ENCODE measurements around the gene FBXL14. TPM values are rescaled to one million over a fixed set of nuclear protein-coding genes. Genes with fewer than 3 reads are reported as not detected.

The FBXL14 gene
- total and polyA plus RNA-seq, 8 donors = 7.5 to 15.5 (median 10.6) TPM

GRCh38 chr12:1529228-1529861, 65.0 kb downstream of the FBXL14 start:
- Histone ChIP-seq H3K27ac (no peak overlapping the region), H3K4me3 (peak overlapping the region in 1 of 2 donors; percentile 32), H3K27me3 (peaks cover 26 to 98% of the 10 kb centered on the region in 2 donors), H3K36me3 (no peaks in the 10 kb centered on the region), H3K9me3 (no peaks in the 10 kb centered on the region), H3K4me1 (peaks cover 0 to 34% of the 10 kb centered on the region in 2 donors)
- no peak for ATAC-seq
- DNase-seq = no peak
- intact Hi-C loops (cut with DNase I) = no loop called here
- no peak for TF ChIP-seq CTCF (IDR thresholded peaks at IDR 0.05)

- no peak overlapping the region for H3K27ac ChIP-seq
- no peak for TF ChIP-seq CTCF (IDR thresholded peaks at IDR 0.05)
- peaks cover 26 to 98% of the 10 kb centered on the region in 2 donors for H3K27me3 ChIP-seq
- DNase-seq (no peak), ATAC-seq (no peak)
- no peaks in the 10 kb centered on the region for H3K9me3 ChIP-seq
- intact Hi-C loops (cut with DNase I) = no loop called here
- no peak overlapping the region for H3K4me3 ChIP-seq
- no peaks in the 10 kb centered on the region for H3K36me3 ChIP-seq
- H3K4me1 ChIP-seq = peaks cover 0 to 31% of the 10 kb centered on the region in 2 donors
Measured at GRCh38 chr12:1528791-1529190, 65.6 kb downstream of the FBXL14 start.

GRCh38 chr12:1527789-1528188, 66.6 kb downstream of the FBXL14 start:
- peaks cover 26 to 98% of the 10 kb centered on the region in 2 donors for H3K27me3 ChIP-seq
- intact Hi-C loops (cut with DNase I) = no loop called here
- no peaks in the 10 kb centered on the region for H3K9me3 ChIP-seq
- ATAC-seq (no peak), DNase-seq (no peak)
- H3K27ac ChIP-seq = no peak overlapping the region
- no peak for TF ChIP-seq CTCF (IDR thresholded peaks at IDR 0.05)
- no peak overlapping the region for H3K4me3 ChIP-seq
- H3K36me3 ChIP-seq = no peaks in the 10 kb centered on the region
- H3K4me1 ChIP-seq = peaks cover 0 to 22% of the 10 kb centered on the region in 2 donors

- peaks cover 0 to 10% of the 10 kb centered on the region in 2 donors for H3K4me1 ChIP-seq
- no peak for TF ChIP-seq CTCF (IDR thresholded peaks at IDR 0.05)
- ATAC-seq (no peak), DNase-seq (no peak)
- intact Hi-C loops (cut with DNase I) = no loop called here
- no peaks in the 10 kb centered on the region for H3K9me3 ChIP-seq
- H3K27ac ChIP-seq = no peak overlapping the region
- no peak overlapping the region for H3K4me3 ChIP-seq
- H3K27me3 ChIP-seq = peaks cover 12 to 85% of the 10 kb centered on the region in 2 donors
- H3K36me3 ChIP-seq = no peaks in the 10 kb centered on the region
Measured at GRCh38 chr12:1525858-1526257, 68.5 kb downstream of the FBXL14 start.

GRCh38 chr12:1523558-1524050, 70.8 kb downstream of the FBXL14 start:
- ATAC-seq (no peak), DNase-seq (no peak)
- H3K9me3 ChIP-seq = no peaks in the 10 kb centered on the region
- intact Hi-C loops (cut with DNase I) = no loop called here
- peaks cover 3 to 8% of the 10 kb centered on the region in 2 donors for H3K4me1 ChIP-seq
- H3K36me3 ChIP-seq = no peaks in the 10 kb centered on the region
- H3K27me3 ChIP-seq = peaks cover 0 to 80% of the 10 kb centered on the region in 2 donors
- H3K27ac ChIP-seq = no peak overlapping the region
- no peak for TF ChIP-seq CTCF (IDR thresholded peaks at IDR 0.05)
- H3K4me3 ChIP-seq = no peak overlapping the region

All from left lung (tissue), 10 donors.